Activated naive CD8-positive, alpha-beta T cell treated with anti-CD3 and anti-CD28 coated beads for 36 hours (primary cell): Measurements from ENCODE around the gene SLC7A10. TPM values are rescaled to one million over a fixed set of nuclear protein-coding genes. Genes with fewer than 3 reads are reported as not detected.

Experiments
- DNase-seq: peaks from one replicate; pipeline ENCODE4 v3.0.0; 2021
- H3K27ac Mint-ChIP-seq: one replicate; pipeline ENCODE4 v1.8.0; 2022; ENCODE audit warnings: mild to moderate bottlenecking, moderate library complexity, mixed read lengths
- H3K27me3 Mint-ChIP-seq: one replicate; pipeline ENCODE4 v1.8.0; 2022; ENCODE audit warnings: mild to moderate bottlenecking, mixed read lengths
- H3K36me3 Mint-ChIP-seq: one replicate; pipeline ENCODE4 v1.8.0; 2021; ENCODE audit warnings: mild to moderate bottlenecking, mixed read lengths
- H3K4me1 Mint-ChIP-seq: one replicate; pipeline ENCODE4 v1.8.0; 2021; ENCODE audit warnings: mixed read lengths
- H3K4me3 Mint-ChIP-seq: one replicate; pipeline ENCODE4 v1.8.0; 2022; ENCODE audit warnings: mild to moderate bottlenecking, moderate library complexity, mixed read lengths
- H3K9me3 Mint-ChIP-seq: one replicate; pipeline ENCODE4 v1.8.0; 2022; ENCODE audit warnings: mixed read lengths
- total RNA-seq, 2 experiments: library from RNA; stranded (reverse); gene quantifications; one replicate each; pipeline ENCODE4 v1.2.3, GENCODE V29; 2021

The SLC7A10 gene
- total RNA-seq, 2 experiments from 2014 or later = not detected

DNA sequence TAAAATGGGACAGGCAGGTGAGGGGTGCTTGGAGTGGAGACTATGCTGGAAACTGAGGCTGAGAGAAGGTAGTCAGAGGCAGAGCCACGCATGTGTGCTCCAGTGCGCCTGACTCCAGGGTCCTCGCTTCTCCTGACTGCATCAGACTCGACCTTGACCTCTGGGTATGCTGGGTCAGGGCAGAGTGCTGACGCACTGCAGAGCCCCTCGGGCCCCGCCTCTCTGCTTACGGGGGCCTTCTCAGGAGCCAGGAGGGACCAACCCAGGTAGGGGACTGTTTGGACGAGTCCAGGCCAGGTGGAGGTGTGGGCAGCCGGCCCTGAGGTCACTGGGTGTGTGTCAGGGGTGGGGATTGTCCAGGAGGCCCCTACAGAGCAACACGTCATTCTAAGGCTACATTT lies 22.9 kb upstream of the SLC7A10 start:
- H3K27ac Mint-ChIP-seq = no peak overlapping the region
- DNase-seq = no peak
- no peaks in the 10 kb centered on the region for H3K9me3 Mint-ChIP-seq
- peaks cover 6% of the 10 kb centered on the region for H3K27me3 Mint-ChIP-seq
- H3K4me3 Mint-ChIP-seq = no peak overlapping the region
- H3K36me3 Mint-ChIP-seq = no peaks in the 10 kb centered on the region
- H3K4me1 Mint-ChIP-seq = no peaks in the 10 kb centered on the region

DNA sequence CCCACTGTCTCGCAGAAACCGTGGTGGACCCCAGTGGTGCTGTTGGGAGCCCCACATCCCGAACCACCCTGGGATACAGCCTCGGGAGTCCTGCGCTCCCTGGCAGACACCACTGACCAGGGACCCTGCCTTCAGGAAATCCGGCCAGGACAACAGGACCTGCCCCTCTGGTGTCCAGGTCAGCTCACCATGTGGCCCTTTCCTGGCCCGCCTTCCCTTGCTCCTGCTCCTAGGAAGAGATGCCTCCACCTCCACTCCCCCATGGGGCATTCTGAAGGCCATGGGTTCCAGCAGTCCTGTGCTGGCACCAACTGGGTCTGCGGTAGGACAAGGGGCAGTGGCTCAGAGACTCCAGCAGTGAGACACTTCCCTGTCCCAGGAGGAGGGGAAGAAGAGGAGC lies 22.5 kb upstream of the SLC7A10 start:
- no peaks in the 10 kb centered on the region for H3K36me3 Mint-ChIP-seq
- no peak overlapping the region for H3K27ac Mint-ChIP-seq
- DNase-seq = no peak
- H3K27me3 Mint-ChIP-seq = peaks cover 6% of the 10 kb centered on the region
- no peaks in the 10 kb centered on the region for H3K4me1 Mint-ChIP-seq
- H3K9me3 Mint-ChIP-seq = no peaks in the 10 kb centered on the region
- no peak overlapping the region for H3K4me3 Mint-ChIP-seq

DNA sequence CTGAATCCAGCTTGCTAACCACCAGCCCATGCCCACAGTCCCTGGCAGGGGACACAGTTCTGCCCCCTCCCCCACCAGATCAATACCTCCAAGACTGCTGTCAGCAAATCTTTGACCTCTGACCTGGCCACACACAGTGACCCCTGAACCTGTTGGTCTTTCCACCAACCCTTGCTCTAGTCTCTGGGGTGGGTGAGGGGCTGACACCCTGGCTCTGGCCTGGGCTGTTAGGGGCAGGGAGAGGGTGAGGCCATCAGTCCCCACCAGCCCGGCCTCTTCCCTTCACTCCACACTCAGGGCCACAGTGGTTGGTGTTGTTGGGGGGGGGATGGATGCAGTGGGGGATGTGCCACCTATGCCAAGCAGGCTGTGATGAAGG lies 21.8 kb upstream of the SLC7A10 start:
- Mint-ChIP-seq H3K36me3 (no peaks in the 10 kb centered on the region), H3K27me3 (peaks cover 6% of the 10 kb centered on the region), H3K9me3 (no peaks in the 10 kb centered on the region), H3K27ac (no peak overlapping the region), H3K4me3 (no peak overlapping the region), H3K4me1 (no peaks in the 10 kb centered on the region)
- no peak for DNase-seq

DNA sequence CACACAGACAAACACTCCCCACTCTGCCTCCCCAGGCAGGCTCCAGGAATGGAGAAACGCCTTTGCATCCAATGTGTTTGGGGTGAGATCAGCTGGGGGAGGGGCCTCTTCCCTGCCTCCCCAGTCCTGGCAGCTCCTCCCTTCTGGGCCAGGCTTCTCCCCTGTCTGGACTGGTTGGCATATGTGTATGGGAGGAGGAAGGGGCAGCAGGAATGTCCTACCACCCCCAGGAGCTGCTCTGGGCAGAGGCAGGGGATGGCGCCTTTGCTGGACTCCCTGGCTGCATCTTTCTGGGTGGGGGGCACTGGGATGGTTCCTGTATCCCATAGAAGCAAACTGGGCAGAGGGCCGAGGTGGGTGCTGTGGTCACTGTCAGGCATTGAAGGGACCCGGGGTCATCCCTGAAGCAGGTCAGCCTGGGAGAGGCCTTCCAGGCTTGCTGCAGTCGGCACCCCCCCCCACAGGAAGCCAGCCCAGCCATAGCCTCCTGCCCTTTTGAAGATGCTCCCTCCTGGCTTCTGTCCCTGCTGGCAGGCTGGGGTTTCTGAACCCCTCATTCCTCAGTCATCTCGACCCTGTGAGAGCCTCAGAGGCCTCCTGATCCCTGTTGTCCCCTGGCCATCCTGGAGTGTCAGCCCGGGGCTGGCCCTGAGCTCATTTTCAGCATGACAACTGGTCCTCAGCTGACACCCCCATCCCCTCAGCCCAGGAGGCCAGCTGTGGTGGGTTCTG lies 21.2 kb upstream of the SLC7A10 start:
- Mint-ChIP-seq H3K4me1 (no peaks in the 10 kb centered on the region), H3K9me3 (no peaks in the 10 kb centered on the region), H3K4me3 (no peak overlapping the region), H3K36me3 (no peaks in the 10 kb centered on the region), H3K27me3 (peaks cover 6% of the 10 kb centered on the region), H3K27ac (no peak overlapping the region)
- DNase-seq = no peak

DNA sequence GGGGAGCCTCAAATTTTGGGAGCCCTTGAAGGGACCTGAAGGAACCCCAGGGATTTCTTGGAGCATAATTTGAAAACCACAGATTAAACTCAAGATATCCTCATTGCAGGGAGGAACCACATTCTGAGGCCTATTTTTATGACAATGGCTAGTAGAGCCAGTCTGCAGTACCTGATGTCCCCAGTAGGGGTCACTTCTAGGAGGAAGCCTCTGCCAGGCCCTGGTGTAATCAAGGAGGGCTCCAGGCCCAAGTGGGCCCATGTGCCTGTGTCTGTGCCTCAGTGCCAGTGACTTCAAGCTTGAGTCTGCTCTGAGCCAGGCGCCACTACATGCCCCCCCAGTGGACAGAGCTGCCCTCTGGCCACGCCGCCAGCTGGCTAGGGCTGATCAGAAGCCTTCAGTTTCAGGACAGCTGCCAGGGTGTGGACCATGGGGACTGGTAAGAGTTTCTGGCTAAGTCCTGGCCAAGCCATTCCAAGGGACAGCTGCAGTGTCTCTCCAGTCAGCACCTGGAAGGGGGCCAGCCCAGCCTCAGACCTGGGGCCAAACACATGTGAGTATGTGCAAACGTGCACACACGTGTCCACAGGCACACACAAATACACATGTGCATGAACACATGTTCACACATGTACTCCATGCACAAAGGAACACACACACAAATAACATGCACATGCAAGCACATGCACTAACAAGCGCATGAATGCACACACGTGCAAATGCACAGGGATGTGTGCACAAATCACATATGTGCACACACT lies 20.5 kb upstream of the SLC7A10 start:
- Mint-ChIP-seq H3K27me3 (peaks cover 6% of the 10 kb centered on the region), H3K4me1 (no peaks in the 10 kb centered on the region), H3K36me3 (no peaks in the 10 kb centered on the region), H3K9me3 (no peaks in the 10 kb centered on the region), H3K27ac (no peak overlapping the region), H3K4me3 (no peak overlapping the region)
- no peak for DNase-seq

DNA sequence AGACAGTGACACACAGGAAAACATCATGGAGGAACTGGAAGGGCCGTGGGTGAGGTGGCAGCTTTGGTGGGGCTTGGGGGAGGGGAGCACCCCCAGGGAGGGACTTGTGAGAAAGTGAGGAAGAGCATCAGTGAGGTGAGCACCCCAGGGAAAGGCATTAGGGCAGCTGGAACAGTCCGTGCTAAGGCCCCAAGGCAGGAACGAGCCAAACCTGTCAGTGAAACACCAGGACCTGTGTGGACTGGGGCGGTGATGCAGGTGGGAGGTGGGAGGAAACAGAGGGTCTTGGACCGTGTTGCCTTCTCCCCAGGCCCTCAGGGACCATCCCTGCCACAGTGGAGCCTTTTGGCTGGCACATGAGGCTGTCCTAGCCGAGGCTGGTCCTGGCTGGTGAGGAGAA lies 17.3 kb upstream of the SLC7A10 start:
- H3K27ac Mint-ChIP-seq = no peak overlapping the region
- no peaks in the 10 kb centered on the region for H3K9me3 Mint-ChIP-seq
- no peaks in the 10 kb centered on the region for H3K36me3 Mint-ChIP-seq
- H3K4me1 Mint-ChIP-seq = no peaks in the 10 kb centered on the region
- DNase-seq = no peak
- no peak overlapping the region for H3K4me3 Mint-ChIP-seq
- peaks cover 6% of the 10 kb centered on the region for H3K27me3 Mint-ChIP-seq

DNA sequence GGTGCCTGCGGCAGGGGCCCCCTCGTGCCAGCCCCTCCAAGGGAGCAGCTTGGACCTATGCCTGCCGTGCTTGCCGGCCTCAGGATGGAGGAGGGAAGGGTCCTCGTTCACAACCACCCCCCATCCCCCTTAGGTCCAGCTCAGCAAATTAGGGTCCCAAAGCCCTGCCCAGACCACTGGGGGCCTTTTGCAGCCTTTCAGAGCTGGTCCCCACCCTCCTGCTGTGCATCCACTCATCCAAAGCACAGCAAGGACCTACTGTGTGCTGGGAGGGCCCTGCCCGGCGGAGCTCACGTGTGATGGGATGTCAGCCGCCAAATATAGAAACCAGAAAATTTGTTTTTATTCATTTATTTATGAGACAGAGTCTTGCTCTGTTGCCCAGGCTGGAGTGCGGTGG lies 16.5 kb upstream of the SLC7A10 start:
- Mint-ChIP-seq H3K27me3 (peaks cover 6% of the 10 kb centered on the region), H3K4me3 (no peak overlapping the region), H3K9me3 (no peaks in the 10 kb centered on the region), H3K27ac (no peak overlapping the region), H3K36me3 (no peaks in the 10 kb centered on the region), H3K4me1 (no peaks in the 10 kb centered on the region)
- no peak for DNase-seq

DNA sequence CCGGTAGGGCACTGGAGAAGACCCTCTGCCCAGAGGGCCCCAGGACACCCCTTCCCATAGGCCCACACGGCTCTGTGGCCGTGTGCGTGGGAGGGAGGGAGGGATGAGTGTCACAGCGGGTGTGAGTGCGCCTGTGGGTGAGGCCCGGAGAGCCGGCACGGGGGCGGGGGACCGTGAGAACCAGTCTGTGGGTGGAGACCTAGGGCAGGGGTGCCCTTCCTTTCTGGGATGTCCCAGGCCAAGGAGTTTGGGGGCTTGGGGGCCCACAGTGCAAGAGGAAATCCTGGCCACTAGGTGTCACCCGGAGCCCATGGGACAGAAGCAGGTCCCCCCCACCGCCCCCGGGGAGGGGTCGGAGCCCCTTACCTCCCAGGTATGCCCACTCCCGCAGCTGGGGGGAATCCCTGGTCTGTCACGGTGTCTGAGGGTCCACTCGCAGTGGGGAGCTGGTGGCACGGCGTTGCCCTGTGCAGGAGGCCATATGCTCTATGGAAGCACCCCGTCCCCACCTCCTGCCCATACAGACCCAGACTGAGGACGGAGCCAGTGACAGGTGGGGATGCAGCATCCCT lies 16.0 kb upstream of the SLC7A10 start:
- Mint-ChIP-seq H3K9me3 (no peaks in the 10 kb centered on the region), H3K27me3 (peaks cover 6% of the 10 kb centered on the region), H3K36me3 (no peaks in the 10 kb centered on the region), H3K4me1 (no peaks in the 10 kb centered on the region), H3K4me3 (no peak overlapping the region), H3K27ac (no peak overlapping the region)
- no peak for DNase-seq

DNA sequence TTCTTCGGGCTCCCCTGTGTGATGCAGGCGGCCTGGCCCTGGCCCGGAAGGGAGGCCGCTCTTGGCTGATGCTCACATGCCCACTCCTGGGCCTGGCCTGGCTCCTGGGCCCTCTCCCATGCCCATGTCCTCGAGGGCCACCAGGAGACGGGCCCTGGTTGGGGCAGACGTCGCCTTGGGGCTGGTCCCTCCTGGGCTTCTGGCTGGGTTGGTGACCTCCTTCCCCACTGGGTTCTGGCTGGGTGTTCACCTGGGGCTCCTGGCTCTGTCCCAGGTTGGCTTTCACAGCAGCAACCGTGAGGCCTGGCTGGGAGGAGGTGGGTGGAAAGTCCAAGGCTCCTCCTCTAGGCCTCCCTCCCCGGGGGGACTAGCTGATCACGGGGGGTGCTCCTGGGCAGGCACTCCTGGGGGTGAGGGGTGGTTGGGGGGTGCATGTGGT lies 15.5 kb upstream of the SLC7A10 start:
- Mint-ChIP-seq H3K27me3 (peaks cover 6% of the 10 kb centered on the region), H3K9me3 (no peaks in the 10 kb centered on the region), H3K4me3 (no peak overlapping the region), H3K4me1 (no peaks in the 10 kb centered on the region), H3K36me3 (no peaks in the 10 kb centered on the region), H3K27ac (no peak overlapping the region)
- DNase-seq = no peak

DNA sequence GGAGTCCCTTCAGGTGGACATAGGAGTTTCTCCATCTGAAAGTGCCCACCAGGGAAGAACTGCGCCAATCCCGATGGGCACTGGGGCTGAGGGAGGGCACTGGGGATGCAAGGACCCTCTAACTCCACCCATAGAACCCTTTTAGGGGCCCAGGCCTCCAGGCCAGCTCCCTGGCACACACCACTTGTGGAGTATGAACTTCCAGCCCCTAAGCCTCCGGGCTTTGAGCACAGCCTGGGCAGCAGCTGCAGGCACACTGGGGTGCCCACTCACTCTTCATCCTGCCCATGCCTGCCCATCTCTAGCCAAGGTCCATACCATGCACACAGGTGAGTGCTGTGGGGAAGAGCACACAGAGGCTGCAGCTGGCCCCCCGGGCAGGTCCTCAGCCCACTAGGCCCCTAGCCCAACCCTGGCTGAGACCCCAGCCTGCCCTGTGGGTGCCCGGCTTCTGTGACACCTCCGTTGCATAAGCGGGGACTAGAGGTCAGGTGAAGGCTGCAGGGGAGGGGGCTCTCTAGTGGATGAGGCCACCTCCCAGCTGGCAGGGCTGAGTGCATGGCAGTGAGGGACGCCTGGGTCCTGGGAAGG lies 14.6 kb upstream of the SLC7A10 start:
- DNase-seq = no peak
- Mint-ChIP-seq H3K9me3 (no peaks in the 10 kb centered on the region), H3K4me3 (no peak overlapping the region), H3K27me3 (peaks cover 6% of the 10 kb centered on the region), H3K27ac (no peak overlapping the region), H3K4me1 (peaks cover 4% of the 10 kb centered on the region), H3K36me3 (no peaks in the 10 kb centered on the region)

DNA sequence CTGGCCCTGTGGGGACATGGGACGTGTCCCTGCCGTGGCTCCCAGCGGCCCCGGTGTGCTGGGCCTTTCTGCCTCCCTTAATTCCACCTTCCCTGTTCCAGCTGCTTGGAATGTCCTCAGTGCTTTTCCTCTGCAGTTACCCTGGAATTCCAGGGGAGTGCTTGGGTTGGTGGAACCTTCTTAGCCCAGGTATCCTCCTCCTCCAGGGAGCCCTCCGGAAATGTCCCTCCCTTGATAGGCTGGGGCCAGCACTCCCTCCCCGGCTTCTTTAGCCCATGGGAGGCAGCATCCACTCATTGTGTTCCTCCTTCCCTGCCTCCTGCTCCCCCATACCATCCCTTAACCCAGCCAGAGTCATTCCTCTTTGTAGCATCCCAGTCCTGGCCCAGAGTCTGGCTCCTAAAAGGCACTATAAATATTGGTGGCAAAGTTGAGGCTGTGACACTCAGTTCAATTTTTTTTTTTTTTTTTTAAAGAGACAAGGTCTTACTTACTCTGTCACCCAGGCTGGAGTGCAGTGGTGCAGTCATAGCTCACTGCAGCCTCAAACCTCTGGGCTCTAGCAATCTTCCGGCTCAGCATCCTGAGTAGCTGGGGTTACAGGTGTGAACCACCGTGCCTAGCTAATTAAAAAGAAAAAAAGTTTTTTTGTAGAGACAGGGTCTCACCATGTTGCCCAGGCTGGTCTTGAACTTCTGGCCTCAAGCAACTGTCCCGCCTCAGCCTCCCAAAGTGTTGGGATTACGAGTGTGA lies 13.7 kb upstream of the SLC7A10 start:
- Mint-ChIP-seq H3K27me3 (peaks cover 5% of the 10 kb centered on the region), H3K36me3 (no peaks in the 10 kb centered on the region), H3K9me3 (no peaks in the 10 kb centered on the region), H3K4me3 (no peak overlapping the region), H3K27ac (no peak overlapping the region), H3K4me1 (peaks cover 4% of the 10 kb centered on the region)
- no peak for DNase-seq

DNA sequence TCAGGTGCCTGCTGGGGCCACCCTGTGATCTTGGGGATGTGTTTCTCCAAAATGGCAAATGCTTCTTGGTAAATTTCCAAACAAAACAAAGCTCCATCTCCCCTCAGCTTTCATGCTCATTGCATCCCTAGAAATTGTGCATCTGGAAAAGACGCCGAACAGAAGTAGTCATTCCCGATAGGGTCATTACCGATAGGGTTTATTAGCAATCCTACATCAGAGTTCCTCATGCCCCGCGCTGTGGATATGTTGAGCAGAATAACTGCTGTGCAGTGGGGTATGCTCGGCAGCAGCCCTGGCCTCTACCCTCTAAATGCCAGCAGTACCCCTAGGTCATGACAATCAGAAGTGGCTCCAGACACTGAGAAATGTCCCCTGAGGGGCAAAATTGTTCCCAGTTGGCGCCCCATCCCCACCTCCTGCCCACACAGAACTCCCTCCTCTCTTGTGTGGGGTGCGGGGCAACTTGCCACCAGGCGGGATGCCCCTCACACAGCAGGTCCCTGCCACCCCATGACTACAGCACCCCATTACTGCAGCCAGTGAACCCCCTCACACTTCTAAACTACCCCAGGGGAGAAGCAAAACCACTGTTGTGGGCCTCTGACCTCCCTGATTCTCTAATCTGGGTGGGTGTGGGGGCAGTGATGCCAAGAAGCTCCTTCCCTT lies 13.0 kb upstream of the SLC7A10 start:
- DNase-seq = no peak
- no peak overlapping the region for H3K4me3 Mint-ChIP-seq
- H3K9me3 Mint-ChIP-seq = no peaks in the 10 kb centered on the region
- H3K36me3 Mint-ChIP-seq = no peaks in the 10 kb centered on the region
- H3K27ac Mint-ChIP-seq = no peak overlapping the region
- peaks cover 4% of the 10 kb centered on the region for H3K4me1 Mint-ChIP-seq
- H3K27me3 Mint-ChIP-seq = no peaks in the 10 kb centered on the region

DNA sequence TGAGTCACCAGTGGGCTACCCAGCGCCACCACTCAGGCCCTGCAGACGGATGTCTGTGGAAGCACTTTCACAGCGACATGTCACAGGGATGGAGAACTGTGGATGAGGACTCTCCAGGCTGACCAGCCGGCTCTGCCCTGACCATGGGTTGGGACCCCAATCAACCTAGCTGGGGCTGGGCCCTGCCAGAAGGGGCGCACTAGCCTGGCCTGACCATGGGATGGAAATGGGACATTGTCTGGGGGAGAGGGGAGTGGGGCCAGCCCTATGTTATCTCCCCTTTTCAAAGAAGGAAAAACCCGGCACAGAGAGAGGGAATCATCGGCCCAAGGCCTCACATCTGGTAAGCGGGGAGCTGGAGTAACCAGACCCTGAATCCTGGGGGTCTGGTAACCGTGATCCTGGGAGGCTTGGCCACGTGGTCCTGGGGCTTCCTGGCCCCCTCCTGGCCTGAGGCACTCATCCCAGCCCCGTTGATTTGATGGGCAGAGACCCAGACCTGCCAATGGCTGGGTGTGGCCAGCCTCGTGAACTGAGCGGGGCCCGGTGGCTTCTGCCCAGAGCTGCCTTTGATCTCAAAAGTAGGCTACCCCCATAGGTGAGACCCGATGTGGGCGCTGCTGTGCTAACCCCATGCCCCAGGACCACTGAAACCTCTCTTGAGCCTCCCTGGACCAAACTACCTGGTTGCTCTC lies 11.2 kb upstream of the SLC7A10 start:
- Mint-ChIP-seq H3K9me3 (no peaks in the 10 kb centered on the region), H3K4me3 (no peak overlapping the region), H3K36me3 (no peaks in the 10 kb centered on the region), H3K27ac (no peak overlapping the region), H3K27me3 (no peaks in the 10 kb centered on the region), H3K4me1 (peaks cover 4% of the 10 kb centered on the region)
- no peak for DNase-seq

DNA sequence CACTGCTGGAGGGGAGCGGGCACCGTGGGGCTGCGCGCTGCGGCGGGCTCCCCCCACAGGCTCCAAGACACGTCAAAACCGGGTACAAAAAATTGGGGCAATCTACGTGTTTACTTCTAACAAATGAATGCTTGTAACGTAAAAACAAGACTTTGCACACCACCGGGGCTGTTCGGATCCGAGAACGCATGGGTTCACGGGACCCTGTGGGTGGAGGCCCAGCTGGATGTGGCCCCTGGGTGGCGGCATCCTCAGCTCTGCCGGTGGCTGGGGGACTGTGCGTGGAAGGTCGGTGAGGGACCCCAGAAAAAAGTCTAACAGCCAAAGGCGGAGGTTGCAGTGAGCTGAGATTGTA lies 10.3 kb upstream of the SLC7A10 start:
- H3K36me3 Mint-ChIP-seq = no peaks in the 10 kb centered on the region
- H3K27me3 Mint-ChIP-seq = peaks cover 1% of the 10 kb centered on the region
- H3K27ac Mint-ChIP-seq = no peak overlapping the region
- H3K4me3 Mint-ChIP-seq = no peak overlapping the region
- no peaks in the 10 kb centered on the region for H3K9me3 Mint-ChIP-seq
- H3K4me1 Mint-ChIP-seq = peaks cover 4% of the 10 kb centered on the region
- DNase-seq = no peak
